ENCODE results near the gene DGCR2. TPM values are rescaled to one million over a fixed set of nuclear protein-coding genes. Genes with fewer than 3 reads are reported as not detected.
"Not testable (repeated sequence)": the region's sequence is repeated elsewhere in the genome, so short reads cannot be mapped to it uniquely, and the experiment has no call there.

The DGCR2 gene
- total RNA-seq, 2 experiments from 2014 or later: 30.5 to 34.2 TPM

- ChIA-PET CTCF (no interaction called here), POLR2A (no interaction called here)
- no peak for DNase-seq
- no peak overlapping the region for H3K4me3 Mint-ChIP-seq
- no peaks in the 10 kb centered on the region for H3K9me3 Mint-ChIP-seq (ENCODE audit: insufficient read depth)
- H3K27ac Mint-ChIP-seq: no peak overlapping the region
- ATAC-seq: no peak
- H3K36me3 Mint-ChIP-seq (ENCODE audit: low read depth): no peaks in the 10 kb centered on the region
- H3K4me1 Mint-ChIP-seq (ENCODE audit: low read depth): no peaks in the 10 kb centered on the region
- H3K27me3 Mint-ChIP-seq (ENCODE audit: low read depth): peaks cover 13% of the 10 kb centered on the region
Measured at GRCh38 chr22:18992543-18993198, 129.5 kb downstream of the DGCR2 start.

GRCh38 chr22:18991821-18992442, 130.3 kb downstream of the DGCR2 start:
- ATAC-seq (no peak), DNase-seq (no peak)
- no peaks in the 10 kb centered on the region for H3K36me3 Mint-ChIP-seq (ENCODE audit: low read depth)
- peaks cover 10% of the 10 kb centered on the region for H3K27me3 Mint-ChIP-seq (ENCODE audit: low read depth)
- no peaks in the 10 kb centered on the region for H3K4me1 Mint-ChIP-seq (ENCODE audit: low read depth)
- POLR2A ChIA-PET: no interaction called here
- no peak overlapping the region for H3K4me3 Mint-ChIP-seq
- H3K27ac Mint-ChIP-seq: no peak overlapping the region
- CTCF ChIA-PET: no interaction called here
- no peaks in the 10 kb centered on the region for H3K9me3 Mint-ChIP-seq (ENCODE audit: insufficient read depth)

- ChIA-PET CTCF (no interaction called here), POLR2A (no interaction called here)
- DNase-seq (no peak), ATAC-seq (no peak)
- no peaks in the 10 kb centered on the region for H3K9me3 Mint-ChIP-seq (ENCODE audit: insufficient read depth)
- H3K4me1 Mint-ChIP-seq (ENCODE audit: low read depth): no peaks in the 10 kb centered on the region
- no peak overlapping the region for H3K27ac Mint-ChIP-seq
- peaks cover 5% of the 10 kb centered on the region for H3K27me3 Mint-ChIP-seq (ENCODE audit: low read depth)
- H3K4me3 Mint-ChIP-seq: no peak overlapping the region
- H3K36me3 Mint-ChIP-seq (ENCODE audit: low read depth): no peaks in the 10 kb centered on the region
Measured at GRCh38 chr22:18991138-18991432, 131.1 kb downstream of the DGCR2 start.

DNA sequence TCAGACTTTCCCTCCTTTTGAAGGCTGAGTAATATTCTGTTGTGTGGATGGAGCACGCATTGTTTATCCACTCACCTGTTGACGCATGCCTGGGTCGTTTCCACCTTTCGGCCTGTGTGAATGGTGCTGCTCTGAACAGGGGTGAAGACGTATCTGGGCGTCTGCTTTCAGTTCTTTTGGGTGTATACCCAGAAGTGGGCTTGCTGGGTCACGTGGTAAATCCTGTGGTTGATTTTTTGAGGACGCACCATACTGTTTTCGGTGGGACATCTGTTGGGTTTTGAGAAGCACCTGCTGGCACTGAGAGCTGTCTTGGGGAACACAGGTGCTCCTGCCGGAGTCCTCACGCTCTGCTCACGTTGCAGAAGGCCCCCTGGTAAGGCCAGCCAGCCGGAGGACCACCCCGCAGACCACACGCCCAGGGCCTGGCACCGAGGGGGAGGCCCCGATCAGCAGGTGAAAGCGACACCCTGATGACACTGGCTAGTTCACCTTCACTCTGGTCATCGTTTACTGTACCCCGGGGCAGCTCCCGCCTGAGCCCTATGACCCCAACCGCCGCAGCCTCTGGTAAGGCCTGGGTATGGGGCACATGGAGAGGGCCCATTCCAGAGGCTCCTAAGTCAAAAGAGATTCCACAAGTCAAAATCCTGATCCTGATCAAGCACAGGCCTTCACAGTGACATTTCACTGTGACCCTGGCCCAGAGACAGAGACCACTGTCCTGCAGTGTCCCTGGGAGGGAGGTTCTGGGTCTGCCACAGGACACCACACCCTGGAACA, 131.7 kb downstream of the DGCR2 start:
- CTCF ChIA-PET: no interaction called here

GRCh38 chr22:18988958-18989357, 133.3 kb downstream of the DGCR2 start:
- H3K4me3 Mint-ChIP-seq: no peak overlapping the region
- ATAC-seq: no peak
- no peak overlapping the region for H3K27ac Mint-ChIP-seq
- H3K9me3 Mint-ChIP-seq (ENCODE audit: insufficient read depth): no peaks in the 10 kb centered on the region
- H3K4me1 Mint-ChIP-seq (ENCODE audit: low read depth): no peaks in the 10 kb centered on the region
- ChIA-PET POLR2A (no interaction called here), CTCF (no interaction called here)
- DNase-seq: no peak
- no peaks in the 10 kb centered on the region for H3K36me3 Mint-ChIP-seq (ENCODE audit: low read depth)
- H3K27me3 Mint-ChIP-seq (ENCODE audit: low read depth): peaks cover 5% of the 10 kb centered on the region

More for the DNA sequence above, 131.7 kb downstream of the DGCR2 start:
- Mint-ChIP-seq H3K9me3 (ENCODE audit: insufficient read depth) (no peaks in the 10 kb centered on the region), H3K27me3 (ENCODE audit: low read depth) (peaks cover 5% of the 10 kb centered on the region), H3K27ac (no peak overlapping the region), H3K36me3 (ENCODE audit: low read depth) (no peaks in the 10 kb centered on the region), H3K4me3 (no peak overlapping the region), H3K4me1 (ENCODE audit: low read depth) (no peaks in the 10 kb centered on the region)
- POLR2A ChIA-PET: no interaction called here
- DNase-seq: no peak
- ATAC-seq: no peak

DNA sequence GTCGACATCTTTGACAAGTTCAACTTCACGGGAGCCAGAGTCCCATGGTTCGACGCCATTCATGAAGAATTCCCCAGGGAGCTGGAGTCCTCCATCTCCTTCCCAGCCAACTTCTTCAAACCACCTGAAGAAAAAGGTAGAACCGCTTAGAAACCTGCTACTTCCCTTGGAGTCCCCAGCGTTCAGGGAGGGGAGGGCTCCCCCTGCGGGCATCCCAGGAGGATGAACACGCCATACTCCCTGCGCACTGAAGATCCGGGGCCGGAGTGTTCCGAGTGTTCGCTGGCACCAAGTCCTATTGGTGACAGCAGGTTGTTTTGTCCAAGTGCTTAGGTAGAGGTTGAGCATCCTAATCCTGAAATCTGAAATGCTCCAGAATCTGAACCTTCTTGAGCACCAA, 134.4 kb downstream of the DGCR2 start:
- ChIA-PET POLR2A (no interaction called here), CTCF (no interaction called here)
- Mint-ChIP-seq H3K4me3 (no peak overlapping the region), H3K27ac (no peak overlapping the region), H3K36me3 (ENCODE audit: low read depth) (no peaks in the 10 kb centered on the region), H3K27me3 (ENCODE audit: low read depth) (peaks cover 2% of the 10 kb centered on the region), H3K4me1 (ENCODE audit: low read depth) (no peaks in the 10 kb centered on the region), H3K9me3 (ENCODE audit: insufficient read depth) (no peaks in the 10 kb centered on the region)
- DNase-seq (no peak), ATAC-seq (no peak)

DNA sequence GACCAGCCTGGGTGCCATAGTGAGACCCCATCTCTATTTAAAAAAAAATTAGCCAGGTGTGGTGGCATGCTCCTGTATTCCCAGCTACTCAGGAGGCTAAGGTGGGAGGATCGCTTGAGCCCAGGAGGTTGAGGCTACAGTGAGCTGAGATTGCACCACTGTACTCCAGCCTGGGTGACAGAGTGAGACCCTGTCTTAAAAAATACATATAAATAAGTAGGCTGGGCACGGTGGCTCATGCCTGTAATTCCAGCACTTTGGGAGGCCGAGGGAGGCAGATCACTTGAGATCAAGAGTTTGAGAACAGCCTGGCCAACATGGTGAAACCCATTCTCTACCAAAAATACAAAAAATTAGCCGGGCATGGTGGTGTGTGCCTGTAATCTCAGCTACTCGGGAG, 135.1 kb downstream of the DGCR2 start:
- H3K4me1 Mint-ChIP-seq (ENCODE audit: low read depth); H3K4me3 Mint-ChIP-seq; H3K9me3 Mint-ChIP-seq (ENCODE audit: insufficient read depth); POLR2A ChIA-PET; H3K36me3 Mint-ChIP-seq (ENCODE audit: low read depth); H3K27me3 Mint-ChIP-seq (ENCODE audit: low read depth); CTCF ChIA-PET; DNase-seq; H3K27ac Mint-ChIP-seq; ATAC-seq: not testable (repeated sequence)

Other genes starting within 250 kb of the DGCR2 start
- 1 to 10 TPM; 1.2 to 1.3 TPM for gene DGCR6, start 216.1 kb downstream of the DGCR2 start, total RNA-seq
- not detected for gene PRODH, start 186.1 kb downstream of the DGCR2 start, total RNA-seq
- gene TSSK2, start 8.9 kb upstream of the DGCR2 start, total RNA-seq: not detected
- gene ESS2, start 22.2 kb upstream of the DGCR2 start, total RNA-seq: 10 to 100 TPM; 18.8 to 19.6 TPM
- not detected for gene GSC2, start 27.9 kb upstream of the DGCR2 start, total RNA-seq
- gene SLC25A1, start 56.3 kb upstream of the DGCR2 start, total RNA-seq: 10 to 100 TPM; 69.1 to 73.0 TPM
- gene CLTCL1, start 169.3 kb upstream of the DGCR2 start, total RNA-seq: under 1 TPM; 0.44 to 0.58 TPM

Data from activated CD8-positive, alpha-beta T cell treated with anti-CD3 and anti-CD28 coated beads, Interleukin-2, amount 10 ng/mL, durations not matched to agents 7 days and 5 days (primary cell).